Ovary (tissue), 9 donors: ENCODE measurements around the gene DYNC1H1. TPM values are rescaled to one million over a fixed set of nuclear protein-coding genes. Genes with fewer than 3 reads are reported as not detected.

ENCODE experiments used
- DNase-seq, 5 donors: peaks; one replicate each; pipeline ENCODE4 v3.0.0-alpha.2; 2019 to 2020
- H3K27ac ChIP-seq, 2 donors: fragments of 200-600 bp; one replicate each; pipeline versions ENCODE4 v1.5.1 to v1.8.0; 2019 to 2022
- H3K27me3 ChIP-seq: fragments of 200-600 bp; one replicate; pipeline ENCODE4 v1.8.0; 2022
- H3K36me3 ChIP-seq: fragments of 200-600 bp; sonication (generic); one replicate; pipeline ENCODE4 v1.5.1; 2019
- H3K4me1 ChIP-seq: one replicate; pipeline ENCODE4 v1.8.1; 2013; ENCODE audit warnings: mild to moderate bottlenecking, moderate library complexity; ENCODE audit not compliant: insufficient read depth
- H3K4me3 ChIP-seq: fragments of 200-600 bp; sonication (generic); one replicate; pipeline ENCODE4 v1.5.1; 2017
- H3K9me3 ChIP-seq, 2 donors: fragments of 200-600 bp in 1 of 2; sonication (generic) in 1 of 2; one replicate each; pipeline versions ENCODE4 v1.5.1 to v1.8.1; 2013 to 2019; ENCODE audit warnings: mild to moderate bottlenecking in 1 of 2, moderate library complexity in 1 of 2
- CTCF ChIP-seq, 3 donors: fragments of 450-650 bp in 2 of 3; fragments of 200-600 bp in 1 of 3; IDR thresholded peaks; one replicate each; pipeline versions ENCODE4 v1.5.1 to v1.8.0; 2016 to 2022; ENCODE audit warnings: antibody characterized with exemption in 3 of 3, mild to moderate bottlenecking in 1 of 3
- EP300 ChIP-seq: sonication (generic); formaldehyde crosslinking; IDR thresholded peaks from one replicate; pipeline ENCODE4 v1.6.1; 2017; ENCODE audit warnings: antibody characterized with exemption
- POLR2A ChIP-seq: fragments of 450-650 bp; IDR thresholded peaks from one replicate; pipeline ENCODE4 v1.6.1; 2017; ENCODE audit warnings: antibody characterized with exemption, mild to moderate bottlenecking, moderate library complexity
- WGBS, 3 donors: extraction: QIAGEN DNeasy Blood & Tissue Kit in 1 of 3; methylation state at CpG; one replicate each; pipeline versions ENCODE4 v1.1.5 to v1.1.7; 2013 to 2017; 5-methylcytosine and 5-hydroxymethylcytosine counted together
- intact Hi-C, 4 donors: fragments of 100-400 bp; cut with DNase I; formaldehyde crosslinking; loops; one replicate each; pipeline versions ENCODE4 v1.11.0 to v1.15.1; 2022 to 2023
- polyA plus RNA-seq, 2 donors: library from polyadenylated mRNA; stranded (reverse); fragments of 200-250 nt in 1 of 2; fragments of 350-450 nt in 1 of 2; fragmentation: Illumina TruSeq in 1 of 2; extraction: RNeasy Lipid Tissue Mini Kit (QIAGEN cat#74804) in 1 of 2; gene quantifications; one replicate each; pipeline ENCODE4 v1.2.3, GENCODE V29; 2013 to 2014
- small RNA-seq: library from RNA; depleted of rRNA; stranded (forward); fragments of <200 nt; gene quantifications from one replicate; pipeline ENCODE3, GENCODE V24; 2016
- total RNA-seq, 7 donors: library from RNA; depleted of rRNA in 2 of 7; stranded (reverse); fragments of >200 nt in 2 of 7; fragmentation: NEBNext Ultra II Directional in 3 of 7; extraction: Animal tissue kit (Norgen Biotek cat#: 25700) in 3 of 7; gene quantifications; one replicate each; pipeline versions ENCODE4 v1.1.0 to v1.2.4, GENCODE V29; 2016 to 2023
- donor health status: DM: no; HTN: no; CAD: no; lungs with moderate emphysema.
- donor health status: DM: no; HTN: no; CAD: no.
- donor health status: Bipolar disorder and iron deficiency.
- donor health status: DM: yes; HTN: yes; CAD: no.
- donor health status: DM: no; HTN: no; CAD: no.
- donor health status: DM: yes; HTN: yes; CAD: no.

The DYNC1H1 gene
- total and polyA plus RNA-seq, 9 donors, result 130 to 373 (median 246) TPM

GRCh38 chr14:102097441-102098135, 133.2 kb downstream of the DYNC1H1 start:
- no peaks in the 10 kb centered on the region for H3K4me1 ChIP-seq
- TF ChIP-seq CTCF (IDR thresholded peaks at IDR 0.05) (no peak), POLR2A (no peak), EP300 (no peak)
- intact Hi-C loops, result loop anchor here (5.0 to 10.0 kb wide), 6 partner anchors 133 to 393 kb away; partner anchors contain the start of genes DYNC1H1 (in 2 of the 4) and ZNF839 (in 1 of the 4)
- no peak overlapping the region for H3K27ac ChIP-seq
- H3K36me3 ChIP-seq, result no peaks in the 10 kb centered on the region
- DNase-seq, result no peak
- no peak overlapping the region for H3K4me3 ChIP-seq
- no peaks in the 10 kb centered on the region for H3K27me3 ChIP-seq
- H3K9me3 ChIP-seq, result no peaks in the 10 kb centered on the region
- WGBS, 3 donors, result 63 to 76% (median 74%) methylated on average over 7 of the region's 7 CpGs

GRCh38 chr14:102103062-102103695, 138.8 kb downstream of the DYNC1H1 start:
- DNase-seq, result no peak
- 89 to 93% (median 91%) methylated on average over 10 of the region's 10 CpGs for WGBS, 3 donors
- Histone ChIP-seq H3K4me1 (no peaks in the 10 kb centered on the region), H3K36me3 (no peaks in the 10 kb centered on the region), H3K27ac (no peak overlapping the region), H3K4me3 (no peak overlapping the region), H3K9me3 (no peaks in the 10 kb centered on the region), H3K27me3 (no peaks in the 10 kb centered on the region)
- intact Hi-C loops, result no loop called here
- TF ChIP-seq POLR2A, result no peak
- no peak for TF ChIP-seq EP300
- TF ChIP-seq CTCF (IDR thresholded peaks at IDR 0.05), result no peak

- no peak for TF ChIP-seq EP300
- no peak for TF ChIP-seq POLR2A
- no peak for TF ChIP-seq CTCF (IDR thresholded peaks at IDR 0.05)
Observed at GRCh38 chr14:102105369-102105768, 141.0 kb downstream of the DYNC1H1 start.

More at GRCh38 chr14:102105369-102105768, 141.0 kb downstream of the DYNC1H1 start:
- Histone ChIP-seq H3K27me3 (no peaks in the 10 kb centered on the region), H3K4me3 (no peak overlapping the region), H3K36me3 (no peaks in the 10 kb centered on the region), H3K27ac (no peak overlapping the region), H3K9me3 (no peaks in the 10 kb centered on the region), H3K4me1 (no peaks in the 10 kb centered on the region)
- DNase-seq, result no peak
- intact Hi-C loops, result no loop called here
- 85 to 90% (median 88%) methylated on average over 4 of the region's 4 CpGs for WGBS, 3 donors

Small RNA genes lying within 50 kb of the gene (small RNA-seq; reads per million reads assigned to genes)
- gene AL118558.2 (not detected), gene RN7SL472P (not detected)

Other genes starting within 250 kb of the DYNC1H1 start
- gene PPP2R5C, start 202.9 kb upstream of the DYNC1H1 start, total RNA-seq, result 100 to 1,000 TPM in 4 of 7 donors, 10 to 100 TPM in 3; 63.1 to 136 (median 111) TPM
- 10 to 100 TPM; 52.8 to 95.3 TPM for gene PPP2R5C, start 202.9 kb upstream of the DYNC1H1 start, polyA plus RNA-seq
- gene HSP90AA1, start 122.5 kb downstream of the DYNC1H1 start, total RNA-seq, result 100 to 1,000 TPM; 250 to 502 (median 299) TPM
- 100 to 1,000 TPM; 197 to 319 TPM for gene HSP90AA1, start 122.5 kb downstream of the DYNC1H1 start, polyA plus RNA-seq
- 10 to 100 TPM; 15.5 to 42.2 (median 36.4) TPM for gene WDR20, start 175.3 kb downstream of the DYNC1H1 start, total RNA-seq
- gene WDR20, start 175.3 kb downstream of the DYNC1H1 start, polyA plus RNA-seq, result 10 to 100 TPM; 13.4 to 19.5 TPM